GM18507 (cell line): Measurements from ENCODE around the gene KIF23.
A peak's percentile ranks its signal among the peaks of the same experiment; 100 is the strongest.
"Not testable (repeated sequence)": the region's sequence is repeated elsewhere in the genome, so short reads cannot be mapped to it uniquely, and the experiment has no call there.

ENCODE experiments used
- DNase-seq: peaks from one replicate; pipeline ENCODE4 v3.0.0; 2011; ENCODE audit warnings: low read depth; ENCODE audit not compliant: insufficient read length; ENCODE audit errors: extremely low spot score
- FAIRE-seq: peaks from 2 replicates; lab custom pipeline; 2011; peaks lifted over from hg19 to GRCh38; lab: Jason Lieb, UNC

KIF23 gene

DNA sequence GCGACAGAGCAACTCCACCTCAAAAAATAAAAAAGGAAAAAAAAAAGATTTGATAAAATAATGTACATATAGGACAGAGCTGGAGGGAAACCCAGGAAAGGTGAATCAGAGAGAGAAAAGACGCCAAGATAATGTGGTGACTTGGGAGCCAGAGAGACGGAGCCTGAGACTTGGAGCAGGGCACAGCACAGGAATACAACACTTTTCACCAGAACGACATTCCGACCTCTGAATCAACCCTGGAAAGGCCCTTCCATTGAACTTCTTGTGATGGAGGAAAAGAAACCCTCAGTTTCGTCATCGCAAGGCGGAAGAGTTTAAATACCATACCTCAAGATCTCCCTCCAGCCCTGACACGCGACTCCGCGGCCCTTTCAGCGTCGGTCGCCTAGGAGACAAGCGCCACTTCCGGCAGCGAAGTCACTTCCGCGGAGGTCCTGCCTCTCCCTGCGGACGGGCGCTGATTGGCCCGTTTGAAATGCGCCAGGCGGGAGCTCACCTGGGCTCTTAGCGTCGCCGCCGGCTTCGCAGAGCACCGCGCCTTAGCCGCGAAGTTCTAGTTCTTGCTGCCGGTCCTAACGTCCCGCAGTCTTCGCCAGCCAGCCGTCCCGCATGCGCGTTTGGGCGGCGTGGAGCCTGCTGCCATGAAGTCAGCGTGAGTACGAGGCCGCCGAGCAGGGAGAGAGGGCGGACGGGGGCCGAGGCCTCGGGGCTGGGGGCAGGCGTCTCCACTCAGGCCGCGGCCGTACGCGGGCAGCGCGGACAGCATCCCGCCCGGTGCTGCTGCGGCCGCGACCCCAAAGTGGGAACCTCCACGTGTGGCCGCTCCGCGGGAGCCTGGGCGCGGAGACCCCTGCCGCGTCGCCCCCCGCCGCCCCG is at the start of gene KIF23:
KIF23 (plus strand) TSS at position 528 of the 879 bp plus-strand sequence; CDS start at position 645, 117 bp downstream.
- FAIRE-seq (peak; percentile 93), DNase-seq (peak; percentile 98)

DNA sequence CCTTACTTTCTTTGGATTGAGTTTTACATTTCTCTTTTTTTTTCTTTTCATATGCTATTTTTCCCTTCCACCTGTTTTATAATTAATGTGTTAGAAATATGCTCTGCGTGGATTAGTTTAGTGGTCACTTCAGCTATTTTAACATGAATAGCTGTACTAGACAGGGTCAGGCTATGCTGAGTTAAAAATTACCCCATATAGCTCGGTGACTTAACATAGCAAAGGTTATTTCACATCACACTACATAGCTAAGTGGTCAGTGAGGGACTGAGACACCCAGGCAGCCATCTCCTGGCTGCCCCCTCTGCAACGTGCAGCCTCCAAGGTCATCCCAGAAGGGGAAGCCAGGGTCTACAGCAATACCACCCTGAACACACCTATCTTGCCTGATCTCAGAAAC is 46.9 kb upstream of the KIF23 start:
- FAIRE-seq = no peak

DNA sequence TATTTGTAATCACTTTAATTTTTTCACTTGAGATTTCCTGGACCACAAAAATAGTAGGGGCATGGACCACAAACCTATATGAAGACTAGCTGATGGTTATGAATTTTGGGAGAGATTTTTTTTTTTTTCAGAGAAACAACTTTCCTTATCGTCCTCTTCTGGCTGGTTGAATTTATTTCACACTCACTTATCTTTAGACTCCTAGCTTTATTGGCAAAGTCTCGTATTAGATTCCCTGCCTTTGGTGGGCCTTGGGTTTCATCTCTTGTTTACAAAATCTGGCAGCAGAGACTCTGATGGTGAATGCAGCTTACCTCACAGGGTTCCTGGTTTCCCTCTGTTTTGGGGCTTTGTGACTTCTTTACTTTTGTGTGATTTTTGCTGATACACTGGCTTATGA is 44.5 kb upstream of the KIF23 start:
- FAIRE-seq = no peak
- no peak for DNase-seq

More for the DNA sequence above, 46.9 kb upstream of the KIF23 start:
- DNase-seq = no peak

DNA sequence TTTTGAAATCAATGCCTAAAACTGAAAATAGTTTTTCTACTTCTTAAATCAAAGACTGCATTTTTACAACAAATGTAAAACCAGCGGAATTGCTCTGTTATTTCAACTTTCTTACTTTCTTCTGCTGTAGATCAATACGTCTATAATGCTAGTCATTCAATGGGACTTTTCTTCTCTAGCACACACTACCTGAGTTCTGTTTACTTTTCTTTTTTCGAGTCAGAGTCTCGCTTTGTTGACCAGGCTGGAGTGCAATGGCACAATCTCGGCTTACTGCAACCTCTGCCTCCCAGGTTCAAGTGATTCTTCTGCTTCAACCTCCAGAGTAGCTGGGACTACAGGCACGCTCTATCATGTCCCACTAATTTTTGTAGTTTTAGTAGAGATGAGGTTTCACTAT is 40.7 kb upstream of the KIF23 start:
- DNase-seq (no peak), FAIRE-seq (no peak)

DNA sequence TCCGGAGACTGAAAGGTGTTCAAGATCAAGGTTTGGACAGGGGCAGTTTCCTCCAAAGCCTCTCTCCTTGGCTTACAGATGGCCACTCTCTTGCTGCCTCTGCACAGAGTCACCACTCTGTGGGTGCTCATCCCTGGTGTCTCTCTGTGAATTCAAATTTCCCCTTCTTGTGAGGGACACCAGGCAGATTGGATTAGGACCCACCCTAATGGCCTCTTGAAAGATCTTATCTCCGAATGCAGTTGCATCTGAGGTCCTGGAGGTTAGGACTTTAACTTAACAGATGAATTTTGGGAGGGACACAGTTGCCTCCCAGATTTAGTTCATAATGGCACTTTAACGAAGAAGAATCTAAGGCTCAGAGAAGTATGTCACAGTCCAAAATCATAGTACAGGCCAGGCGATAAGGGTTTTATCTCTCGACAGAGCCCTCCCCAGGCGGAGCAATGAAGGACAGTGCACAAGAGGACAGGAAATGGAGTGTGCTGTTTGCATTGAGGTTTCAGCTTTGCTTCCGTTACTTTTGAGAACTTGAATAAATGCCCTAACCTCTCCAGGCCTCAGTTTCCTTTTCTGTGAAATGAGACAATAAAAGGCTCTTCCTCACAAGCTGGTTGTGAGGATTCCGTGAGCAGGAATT is 38.9 kb upstream of the KIF23 start:
- no peak for DNase-seq
- no peak for FAIRE-seq

DNA sequence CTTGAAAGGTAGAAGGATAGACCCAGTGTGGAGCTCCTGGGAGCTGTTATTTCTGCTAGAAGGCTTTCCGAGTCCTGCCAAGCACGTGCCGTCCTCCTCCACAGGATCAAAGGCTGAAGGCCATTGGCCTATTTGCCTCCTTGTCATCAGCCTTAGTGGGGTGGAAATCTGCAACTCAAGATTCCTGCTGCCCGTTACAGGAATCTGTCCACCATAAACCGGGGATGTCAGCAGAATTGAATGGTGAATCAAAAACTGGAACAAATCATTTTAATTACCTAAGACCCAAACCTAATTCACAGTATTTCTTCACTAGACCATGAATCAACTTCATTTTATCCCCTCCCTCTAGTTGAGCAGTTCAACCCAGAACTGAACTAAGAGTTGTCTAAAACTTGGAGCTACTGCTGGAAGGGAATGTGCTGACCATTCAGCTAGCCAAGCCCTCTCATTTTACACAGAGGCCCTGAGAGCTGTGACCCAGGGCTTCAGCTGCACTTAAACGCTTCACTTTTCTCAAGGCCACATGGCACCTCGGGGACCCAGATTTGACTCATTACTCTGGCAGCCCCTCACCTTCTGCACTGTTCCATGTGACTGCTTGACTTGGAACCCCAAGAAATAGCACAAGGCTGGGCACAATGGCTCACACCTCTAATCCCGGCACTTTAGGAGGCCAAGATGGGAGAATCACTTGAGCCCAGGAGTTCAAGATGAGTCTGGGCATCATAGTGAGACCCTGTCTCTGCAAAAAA is 36.8 kb upstream of the KIF23 start:
- DNase-seq = no peak
- FAIRE-seq = no peak

DNA sequence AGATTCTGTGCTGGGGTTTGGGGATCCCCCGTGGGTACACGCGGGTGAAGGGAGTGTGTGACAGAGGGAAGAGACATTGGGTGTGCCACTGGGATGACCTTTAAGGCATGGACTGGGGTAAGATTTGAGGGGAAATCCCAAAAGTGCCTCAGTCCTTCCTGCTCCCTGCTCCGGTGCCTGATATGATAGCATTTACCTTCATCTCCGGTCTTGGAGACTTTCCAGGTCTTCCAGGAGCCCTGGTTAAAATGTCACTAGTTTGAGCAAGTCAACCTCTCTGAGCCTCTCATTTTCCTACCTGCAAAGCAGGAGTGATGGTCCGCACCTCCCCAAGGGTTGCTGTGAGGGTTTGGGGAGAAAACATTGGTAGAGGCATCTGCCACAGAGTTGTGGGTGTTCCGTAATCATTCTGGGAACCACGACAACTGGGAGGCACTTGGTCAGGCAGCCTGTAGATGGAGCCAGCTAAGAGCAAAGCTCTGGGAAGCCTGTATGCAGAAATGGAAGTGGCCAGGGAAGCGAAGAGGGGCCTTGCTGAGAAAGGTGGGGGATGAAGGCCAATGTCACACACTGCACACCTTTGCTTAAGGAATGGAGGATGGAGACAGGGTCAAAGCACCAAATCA is 33.9 kb upstream of the KIF23 start:
- DNase-seq (no peak), FAIRE-seq (no peak)

DNA sequence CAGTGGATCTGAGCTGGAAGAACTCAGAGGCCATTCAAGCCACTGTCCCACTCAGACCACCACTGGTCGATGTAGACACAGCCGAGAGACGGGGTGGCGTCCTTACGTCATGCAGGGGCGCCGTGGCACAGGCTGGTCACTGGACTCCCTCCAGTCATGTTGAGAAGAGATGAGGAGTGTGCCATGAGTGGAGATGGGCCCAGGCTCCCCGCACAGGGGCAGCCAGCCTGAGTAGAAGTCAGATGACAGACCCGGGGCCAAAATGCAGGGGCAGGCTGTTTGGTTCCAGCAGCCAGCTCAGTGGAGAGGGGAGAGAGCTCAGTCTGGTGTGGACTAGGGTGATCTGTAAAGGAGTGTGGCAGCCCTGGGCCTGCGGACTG is 33.4 kb upstream of the KIF23 start:
- FAIRE-seq = no peak
- DNase-seq = no peak

DNA sequence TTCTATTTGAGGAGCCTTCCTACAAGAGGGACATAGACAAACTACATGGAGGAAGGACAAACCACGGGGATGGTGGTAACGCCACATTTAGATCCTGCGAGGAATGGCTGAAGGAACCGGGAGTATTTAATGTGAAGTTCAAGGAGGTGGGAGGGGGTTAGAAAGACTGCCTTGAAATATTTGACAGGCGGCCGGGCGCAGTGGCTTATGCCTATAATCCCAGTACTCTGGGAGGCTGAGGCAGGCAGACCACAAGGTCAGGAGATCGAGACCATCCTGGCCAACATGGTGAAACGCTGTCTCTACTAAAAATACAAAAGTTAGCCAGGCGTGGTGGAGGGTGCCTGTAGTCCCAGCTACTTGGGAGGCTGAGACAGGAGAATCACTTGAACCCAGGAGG is 32.0 kb upstream of the KIF23 start:
- not testable (repeated sequence) for DNase-seq, FAIRE-seq

DNA sequence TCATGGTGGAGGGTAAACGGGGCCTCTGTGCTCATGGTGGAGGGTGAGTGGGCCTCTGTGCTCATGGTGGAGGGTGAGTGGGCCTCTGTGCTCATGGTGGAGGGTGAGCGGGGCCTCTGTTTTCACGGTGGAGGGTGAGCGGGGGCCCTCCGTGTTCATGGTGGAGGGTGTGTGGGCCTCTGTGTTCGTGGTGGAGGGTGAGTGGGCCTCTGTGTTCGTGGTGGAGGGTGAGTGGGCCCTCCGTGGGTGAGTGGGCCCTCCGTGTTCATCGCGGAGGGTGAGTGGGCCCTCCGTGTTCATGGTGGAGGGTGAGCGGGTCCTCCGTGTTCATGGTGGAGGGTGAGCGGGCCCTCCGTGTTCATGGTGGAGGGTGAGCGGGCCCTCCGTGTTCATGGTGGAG is 30.1 kb upstream of the KIF23 start:
- not testable (repeated sequence) for FAIRE-seq, DNase-seq

DNA sequence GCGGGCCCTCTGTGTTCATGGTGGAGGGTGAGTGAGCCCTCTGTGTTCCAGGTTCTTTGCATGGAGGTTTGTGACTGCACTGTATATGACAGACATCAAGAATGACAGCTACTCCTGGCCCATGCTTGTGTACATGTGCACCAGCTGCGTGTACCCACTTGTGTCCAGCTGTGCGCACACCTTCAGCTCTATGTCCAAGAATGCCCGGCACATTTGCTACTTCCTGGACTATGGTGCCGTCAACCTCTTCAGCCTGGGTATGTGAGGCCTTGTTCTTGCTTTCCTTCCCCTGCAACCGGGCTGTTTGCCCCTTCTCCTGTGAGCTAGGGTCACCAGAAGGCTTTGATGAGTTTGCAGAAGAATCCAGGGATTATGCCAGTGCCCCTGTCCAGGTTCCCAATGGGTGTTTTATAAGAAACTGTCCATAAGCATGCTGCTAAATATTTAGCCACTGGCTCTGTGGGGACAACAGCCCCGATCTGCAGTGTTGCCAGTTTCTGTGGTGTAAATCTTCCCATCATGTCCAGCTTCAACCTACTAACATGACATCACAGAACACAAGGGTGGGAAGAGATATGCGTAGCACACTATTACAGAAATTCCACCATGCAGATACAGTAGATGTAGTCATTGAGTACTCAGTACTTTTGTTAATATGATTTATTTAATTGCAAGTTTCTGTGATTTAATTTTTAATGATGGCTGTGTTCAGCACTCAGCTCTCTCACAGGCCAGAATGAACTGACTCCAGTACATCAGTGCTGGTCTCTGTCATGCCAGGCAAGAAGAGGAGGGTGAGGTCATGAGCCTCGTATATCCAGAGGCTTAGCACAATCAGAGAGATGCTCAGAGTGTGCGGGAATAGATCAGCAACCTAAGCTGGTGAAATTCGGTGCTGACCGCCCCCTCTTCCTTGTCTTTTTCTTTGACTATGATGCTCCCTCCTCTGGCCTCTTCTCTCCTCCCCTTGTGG is 29.2 kb upstream of the KIF23 start:
- DNase-seq = no peak
- FAIRE-seq = no peak

DNA sequence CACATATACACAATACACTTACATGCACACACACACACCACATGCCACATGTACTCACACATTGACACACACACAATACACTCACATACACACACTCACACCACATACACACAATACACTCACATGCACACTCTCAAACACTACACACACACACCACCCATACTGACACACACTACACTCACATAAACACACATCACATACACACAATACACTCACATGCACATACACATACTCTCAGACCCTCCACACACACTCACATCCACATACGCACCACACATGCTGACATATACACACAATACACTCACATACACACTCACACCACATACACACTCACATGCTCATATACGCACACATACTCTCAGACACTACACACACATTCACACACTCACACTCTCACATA is 28.3 kb upstream of the KIF23 start:
- no peak for FAIRE-seq
- DNase-seq = no peak

DNA sequence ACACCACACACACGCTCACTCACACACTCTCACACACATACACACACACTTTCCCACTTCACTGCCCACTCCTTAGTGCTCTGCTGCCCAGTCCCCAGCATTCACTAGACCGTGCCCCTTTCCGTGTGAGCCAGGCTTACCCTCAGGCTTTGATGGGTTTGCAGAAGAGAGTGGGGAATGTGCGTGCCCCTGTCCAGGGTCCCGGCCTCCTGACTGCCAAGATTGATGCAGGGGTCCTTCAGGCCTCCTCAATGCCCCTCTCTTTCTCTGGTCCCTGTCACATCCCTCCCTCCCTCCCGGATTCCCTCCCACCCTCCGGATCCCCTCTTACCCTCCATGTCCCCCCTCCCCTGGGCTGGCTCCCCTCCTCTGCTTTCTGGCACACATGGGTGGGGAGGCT is 27.9 kb upstream of the KIF23 start:
- no peak for DNase-seq

DNA sequence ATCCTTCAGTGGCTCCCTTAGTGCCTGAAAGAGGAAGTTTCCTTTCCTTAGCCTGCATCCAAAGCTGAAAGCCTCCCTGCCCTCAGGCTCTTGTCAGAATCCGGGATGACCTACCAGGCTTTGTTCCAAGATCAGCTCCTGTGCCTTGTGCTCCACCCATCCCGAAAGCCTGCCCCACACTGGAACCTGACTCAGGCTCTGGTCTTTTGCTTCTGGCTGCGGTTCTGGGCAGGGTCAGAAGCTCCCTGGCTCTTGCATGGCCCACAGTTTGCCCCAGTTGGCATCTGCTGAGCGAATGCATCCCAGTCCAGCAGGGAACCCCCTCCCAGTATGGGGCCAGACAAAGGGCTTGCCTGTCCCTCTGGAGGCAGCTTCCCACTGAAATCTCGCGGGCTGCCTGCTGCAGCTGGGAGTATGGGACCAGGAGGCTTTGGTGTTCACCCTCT is 25.9 kb upstream of the KIF23 start:
- DNase-seq (no peak), FAIRE-seq (no peak)

More for the DNA sequence above, 27.9 kb upstream of the KIF23 start:
- FAIRE-seq = no peak

DNA sequence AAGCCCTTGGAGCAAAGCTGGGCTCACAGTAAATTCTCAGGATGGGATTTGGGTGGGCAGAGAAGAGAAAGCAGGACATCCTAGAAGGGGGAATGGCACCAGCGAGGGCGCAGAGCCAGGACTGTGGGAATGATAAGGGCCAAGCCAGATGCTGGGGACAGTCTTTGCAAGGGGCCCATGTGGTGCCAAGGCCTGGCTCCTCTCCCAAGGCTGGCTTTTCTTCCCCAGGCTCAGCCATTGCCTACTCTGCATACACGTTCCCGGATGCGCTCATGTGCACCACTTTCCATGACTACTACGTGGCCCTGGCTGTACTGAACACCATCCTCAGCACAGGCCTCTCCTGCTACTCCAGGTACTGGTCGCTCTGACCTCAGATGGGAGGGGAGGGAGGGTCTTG is 24.7 kb upstream of the KIF23 start:
- DNase-seq (no peak), FAIRE-seq (no peak)

DNA sequence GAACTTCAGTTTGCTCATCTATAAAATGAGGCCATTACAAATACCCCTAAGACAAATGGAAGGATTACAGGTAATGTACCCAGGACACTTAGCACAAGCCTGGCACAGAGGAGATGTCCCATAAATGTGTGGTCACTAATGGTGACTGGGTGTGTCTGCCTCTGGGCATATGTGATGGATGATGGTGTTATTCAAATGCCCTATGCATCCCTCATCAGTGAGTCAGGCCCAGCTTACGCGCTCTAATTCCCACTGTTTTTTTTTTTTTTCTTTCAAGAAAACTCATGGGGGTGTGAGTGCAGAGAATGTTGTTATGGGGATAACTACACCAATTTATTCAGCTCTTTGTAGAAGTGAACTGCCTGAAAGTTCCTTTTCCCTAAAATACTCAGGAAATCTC is 23.6 kb upstream of the KIF23 start:
- DNase-seq (no peak), FAIRE-seq (no peak)

DNA sequence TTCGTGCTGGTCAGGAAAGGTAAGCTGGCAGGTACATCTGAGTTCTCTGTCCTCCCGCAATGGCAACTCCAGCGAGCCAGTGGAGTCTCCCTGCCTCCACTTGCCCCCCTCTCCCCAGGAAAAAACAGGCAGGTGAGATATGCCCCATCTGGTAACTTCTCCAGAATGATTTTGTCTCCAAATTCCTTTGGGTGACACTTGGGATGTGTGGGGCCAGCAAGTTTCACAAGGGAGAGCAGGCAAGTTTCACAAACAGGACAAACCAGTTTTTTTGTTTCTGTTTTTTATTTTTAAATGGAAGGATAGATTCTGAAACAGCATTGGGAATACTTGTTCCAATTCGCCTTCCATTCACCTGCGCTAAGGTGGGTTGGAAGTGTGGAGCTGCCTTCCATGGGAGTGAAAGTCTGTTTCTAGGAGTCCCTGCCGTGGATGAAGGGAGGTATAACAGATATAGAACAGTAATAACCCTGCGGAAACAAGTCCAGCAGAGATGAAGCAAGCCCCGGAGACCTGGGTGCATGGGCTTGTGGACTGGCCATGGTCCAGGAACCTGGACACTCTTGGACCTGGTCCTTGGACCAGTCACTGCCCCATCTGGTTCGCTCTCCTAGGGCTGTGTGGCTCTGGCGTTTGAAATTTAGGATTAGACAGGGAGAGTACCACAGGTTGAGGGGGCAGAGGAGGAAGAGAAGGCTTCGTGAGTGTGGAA is 22.9 kb upstream of the KIF23 start:
- FAIRE-seq (no peak), DNase-seq (no peak)

DNA sequence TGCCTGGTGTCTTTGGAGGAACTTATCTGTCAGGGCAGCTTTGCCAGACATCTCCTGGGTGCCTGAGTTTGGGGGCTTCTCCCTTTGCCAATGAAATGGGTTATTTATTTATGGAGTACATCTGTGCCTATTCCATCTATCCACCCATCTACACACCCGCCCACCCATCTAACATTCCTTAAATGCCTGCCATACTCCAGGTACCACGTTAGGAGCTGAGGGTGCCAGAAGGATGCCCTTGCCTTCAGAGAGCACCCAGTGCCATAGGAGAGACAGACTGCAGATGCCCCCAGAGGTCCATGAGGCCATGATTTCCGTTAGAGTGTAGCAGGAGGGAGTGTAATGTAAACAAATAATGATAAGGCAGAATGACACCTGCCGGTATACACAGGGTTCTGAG is 21.8 kb upstream of the KIF23 start:
- DNase-seq (no peak), FAIRE-seq (no peak)
